ENCODE data around the gene AGA. TPM values are rescaled to one million over a fixed set of nuclear protein-coding genes. Genes with fewer than 3 reads are reported as not detected.

Gene AGA
- total RNA-seq, 2 donors from 2014 or later = 40.0 to 42.3 TPM

DNA sequence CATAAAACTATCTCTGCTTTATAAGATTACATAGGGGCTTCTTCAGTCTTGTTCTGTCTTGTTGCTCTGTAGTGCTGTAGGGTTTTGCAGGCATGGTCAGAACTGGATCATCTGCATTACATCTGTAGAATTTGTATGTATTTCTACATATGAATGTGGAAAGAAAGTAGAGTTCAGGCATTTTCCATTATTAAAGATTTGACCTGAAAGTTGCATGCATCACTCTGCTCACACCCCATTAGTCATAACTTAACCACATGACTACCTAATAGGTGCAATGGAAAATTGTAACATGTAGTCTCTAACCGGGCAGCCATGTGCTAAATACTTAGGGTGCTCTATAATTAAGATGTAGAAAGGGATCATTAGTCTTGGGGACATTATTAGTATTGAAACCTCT is 45.7 kb upstream of the AGA start:
- H3K9me3 ChIP-seq = no peaks in the 10 kb centered on the region
- no peak overlapping the region for H3K27ac ChIP-seq
- no peaks in the 10 kb centered on the region for H3K4me1 ChIP-seq (replicated peaks)
- no peaks in the 10 kb centered on the region for H3K36me3 ChIP-seq
- no peak for TF ChIP-seq CTCF (IDR thresholded peaks at IDR 0.05)
- no peak for TF ChIP-seq POLR2AphosphoS5 (IDR thresholded peaks at IDR 0.05)
- TF ChIP-seq POLR2A (IDR thresholded peaks at IDR 0.05) = no peak
- DNase-seq (ENCODE audit: low spot score) = no peak
- H3K4me3 ChIP-seq = no peak overlapping the region
- intact Hi-C loops (cut with DNase I) = no loop called here
- WGBS = 90% methylated on average over 1 of the region's 1 CpG
- H3K27me3 ChIP-seq (replicated peaks; ENCODE audit: insufficient read depth) = no peaks in the 10 kb centered on the region

DNA sequence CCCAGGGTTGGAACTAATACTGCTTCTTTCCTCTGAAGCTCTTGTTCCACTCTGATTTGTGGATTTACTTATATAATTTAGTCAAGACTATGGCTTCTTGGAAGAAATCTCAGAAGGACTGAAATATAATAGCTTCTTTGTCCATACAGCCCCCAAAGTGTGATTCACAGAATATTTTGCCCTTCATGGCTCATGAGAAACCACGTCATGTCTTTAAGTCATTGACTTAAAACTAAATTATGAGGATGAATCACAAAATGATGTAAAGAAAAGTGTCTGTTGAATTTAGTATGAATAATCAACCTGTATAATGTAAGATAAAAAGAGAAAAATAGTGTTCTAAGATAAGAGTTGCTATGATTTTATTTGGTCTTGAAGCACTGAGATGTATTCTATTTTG is 43.3 kb upstream of the AGA start:
- no peaks in the 10 kb centered on the region for H3K36me3 ChIP-seq
- no peak overlapping the region for H3K4me3 ChIP-seq
- 60% methylated on average over 1 of the region's 1 CpG for WGBS

DNA sequence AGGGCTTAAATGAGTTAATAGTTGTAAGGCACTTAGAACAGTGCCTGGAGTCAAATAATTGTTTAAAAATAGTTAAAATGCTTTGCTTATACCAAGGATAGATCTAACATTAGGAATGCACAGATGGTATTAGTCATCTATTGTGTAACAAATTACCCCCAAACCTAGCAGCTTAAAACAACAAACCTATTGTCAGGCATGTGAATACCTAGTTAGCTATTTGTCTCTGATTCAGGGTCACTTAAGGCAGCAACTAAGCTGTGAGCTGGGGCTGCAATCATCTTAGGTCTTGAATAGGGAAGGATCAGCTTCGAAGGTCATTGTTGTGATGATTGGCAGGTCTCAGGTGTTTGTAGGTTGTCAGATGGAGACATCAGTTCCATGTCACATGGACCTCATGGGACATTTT is 42.4 kb upstream of the AGA start:
- TF ChIP-seq POLR2A (IDR thresholded peaks at IDR 0.05) (no peak), CTCF (IDR thresholded peaks at IDR 0.05) (no peak), POLR2AphosphoS5 (IDR thresholded peaks at IDR 0.05) (no peak)
- Histone ChIP-seq H3K9me3 (no peaks in the 10 kb centered on the region), H3K4me3 (no peak overlapping the region), H3K4me1 (replicated peaks) (no peaks in the 10 kb centered on the region), H3K27me3 (replicated peaks; ENCODE audit: insufficient read depth) (no peaks in the 10 kb centered on the region), H3K27ac (no peak overlapping the region), H3K36me3 (no peaks in the 10 kb centered on the region)
- intact Hi-C loops (cut with DNase I) = no loop called here
- DNase-seq (ENCODE audit: low spot score) = no peak
- 74% methylated on average over 1 of the region's 1 CpG for WGBS

More for the DNA sequence above, 43.3 kb upstream of the AGA start:
- no peaks in the 10 kb centered on the region for H3K4me1 ChIP-seq (replicated peaks)
- intact Hi-C loops (cut with DNase I) = no loop called here
- no peak overlapping the region for H3K27ac ChIP-seq
- no peak for DNase-seq (ENCODE audit: low spot score)
- H3K9me3 ChIP-seq = no peaks in the 10 kb centered on the region
- H3K27me3 ChIP-seq (replicated peaks; ENCODE audit: insufficient read depth) = no peaks in the 10 kb centered on the region
- TF ChIP-seq POLR2AphosphoS5 (IDR thresholded peaks at IDR 0.05) (no peak), CTCF (IDR thresholded peaks at IDR 0.05) (no peak), POLR2A (IDR thresholded peaks at IDR 0.05) (no peak)

GRCh38 chr4:177483760-177484159 is 41.5 kb upstream of the AGA start:
- WGBS = 27% methylated on average over 3 of the region's 3 CpGs
- TF ChIP-seq POLR2A (IDR thresholded peaks at IDR 0.05) (no peak), CTCF (IDR thresholded peaks at IDR 0.05) (no peak), POLR2AphosphoS5 (IDR thresholded peaks at IDR 0.05) (no peak)
- Histone ChIP-seq H3K9me3 (no peaks in the 10 kb centered on the region), H3K4me3 (no peak overlapping the region), H3K4me1 (replicated peaks) (no peaks in the 10 kb centered on the region), H3K27ac (no peak overlapping the region), H3K27me3 (replicated peaks; ENCODE audit: insufficient read depth) (no peaks in the 10 kb centered on the region), H3K36me3 (no peaks in the 10 kb centered on the region)
- intact Hi-C loops (cut with DNase I) = no loop called here
- no peak for DNase-seq (ENCODE audit: low spot score)

- Histone ChIP-seq H3K27ac (no peak overlapping the region), H3K9me3 (no peaks in the 10 kb centered on the region), H3K4me1 (replicated peaks) (no peaks in the 10 kb centered on the region), H3K36me3 (no peaks in the 10 kb centered on the region), H3K27me3 (replicated peaks; ENCODE audit: insufficient read depth) (no peaks in the 10 kb centered on the region), H3K4me3 (no peak overlapping the region)
- WGBS = 80% methylated on average over 1 of the region's 1 CpG
- no peak for TF ChIP-seq POLR2AphosphoS5 (IDR thresholded peaks at IDR 0.05)
- no peak for TF ChIP-seq CTCF (IDR thresholded peaks at IDR 0.05)
- TF ChIP-seq POLR2A (IDR thresholded peaks at IDR 0.05) = no peak
- no peak for DNase-seq (ENCODE audit: low spot score)
- intact Hi-C loops (cut with DNase I) = no loop called here
Observed at GRCh38 chr4:177483271-177483670, 41.0 kb upstream of the AGA start.

All from prostate gland (tissue), 2 donors.